NB4 (cell line): ENCODE measurements around the gene ITGB7.

ENCODE experiments used
- CTCF ChIP-seq: IDR thresholded peaks from one replicate; pipeline ENCODE4 v1.5.1; 2012; ENCODE audit warnings: low read depth, low read length
- POLR2A ChIP-seq: IDR thresholded peaks from 2 replicates; pipeline ENCODE4 v1.6.1; 2011; ENCODE audit warnings: mild to moderate bottlenecking; ENCODE audit not compliant: insufficient read length; ENCODE audit errors: extremely low read depth

DNA sequence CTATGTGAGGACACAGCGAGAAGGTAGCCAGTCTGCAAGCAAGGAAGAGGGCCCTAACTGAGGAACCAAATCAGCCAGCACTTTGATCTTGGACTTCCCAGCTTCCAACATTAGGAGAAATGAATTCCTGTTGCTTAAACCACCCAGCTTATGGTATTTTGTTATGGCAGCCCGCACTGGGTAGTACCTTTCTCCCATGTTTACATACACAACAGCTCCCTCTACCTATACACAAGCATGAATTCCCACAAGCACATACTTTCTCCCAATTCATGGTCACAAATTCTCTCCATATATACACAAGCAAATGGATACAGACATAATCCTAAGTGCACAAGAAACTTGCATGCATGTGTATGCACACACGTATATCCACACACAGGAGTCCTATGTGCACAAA, 7.4 kb downstream of the ITGB7 start:
- TF ChIP-seq CTCF, result no peak
- TF ChIP-seq POLR2A, result no peak
